CD4-positive, alpha-beta T cell treated with Interferon gamma for 1 hour (primary cell): ENCODE data around the gene TP53TG3B.
A peak's percentile ranks its signal among the peaks of the same experiment; 100 is the strongest.
"Not testable (repeated sequence)": the region's sequence is repeated elsewhere in the genome, so short reads cannot be mapped to it uniquely, and the experiment has no call there.

Source experiments
- DNase-seq: peaks from one replicate; pipeline ENCODE4 v3.0.0-alpha.2; 2020

Gene TP53TG3B, protein sequence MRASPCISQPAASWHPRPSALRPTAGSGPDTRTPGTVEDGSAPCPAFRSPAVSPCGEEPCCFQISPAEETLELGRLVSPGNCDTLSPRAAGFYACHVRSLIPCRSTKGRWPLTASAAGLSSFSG

DNA sequence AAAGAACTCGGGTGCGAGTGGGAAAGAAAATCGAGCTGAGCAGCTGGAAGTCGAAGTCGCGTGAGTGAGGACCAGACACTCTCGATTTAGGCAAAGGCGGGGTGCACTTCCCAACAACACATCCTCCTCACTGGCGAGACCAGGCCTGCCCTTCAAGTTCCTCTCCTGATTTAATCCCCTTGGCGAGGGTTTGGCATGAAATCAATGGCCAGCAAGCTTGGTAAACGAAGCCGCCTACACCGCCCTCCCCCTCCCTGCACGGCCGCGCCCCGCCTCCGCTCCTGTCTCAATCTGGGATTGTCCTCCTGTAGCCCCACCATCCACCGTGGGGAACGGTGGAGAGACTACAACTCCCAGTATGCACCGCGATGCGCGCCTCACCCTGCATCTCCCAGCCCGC, at the start of gene TP53TG3B:
Gene TP53TG3B, plus strand, starts transcription at position 301 of the 400 bp plus-strand sequence. Its CDS starts 68 bp downstream, at position 369.
- DNase-seq: not testable (repeated sequence)

DNA sequence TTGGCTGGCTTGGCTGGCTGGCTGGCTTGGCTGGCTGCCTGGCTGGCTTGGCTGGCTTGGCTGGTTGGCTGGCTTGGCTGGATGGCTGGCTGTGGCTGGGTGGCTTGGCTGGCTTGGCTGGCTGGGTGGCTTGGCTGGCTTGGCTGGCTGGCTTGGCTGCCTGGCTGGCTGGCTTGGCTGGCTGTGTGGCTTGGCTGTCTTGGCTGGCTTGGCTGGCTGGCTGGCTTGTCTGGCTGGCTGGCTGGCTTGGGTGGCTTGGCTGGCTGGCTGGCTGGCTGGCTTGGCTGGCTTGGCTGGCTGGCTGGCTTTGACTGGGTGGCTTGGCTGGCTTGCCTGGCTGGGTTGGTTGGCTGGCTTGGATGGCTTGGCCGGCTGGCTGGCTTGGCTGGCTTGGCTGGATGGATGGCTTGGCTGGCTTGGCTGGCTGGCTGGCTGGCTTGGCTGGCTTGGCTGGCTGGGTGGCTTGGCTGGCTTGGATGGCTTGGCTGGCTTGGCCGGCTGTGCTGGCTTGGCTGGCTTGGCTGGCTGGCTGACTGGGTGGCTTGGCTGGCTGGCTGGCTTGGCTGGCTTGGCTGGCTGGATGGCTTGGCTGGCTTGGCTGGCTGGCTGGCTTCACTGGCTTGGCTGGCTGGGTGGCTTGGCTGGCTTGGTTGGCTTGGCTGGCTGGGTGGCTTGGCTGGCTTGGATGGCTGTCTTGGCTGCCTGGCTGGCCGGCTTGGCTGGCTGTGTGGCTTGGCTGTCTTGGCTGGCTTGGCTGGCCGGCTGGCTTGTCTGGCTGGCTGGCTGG, 24.2 kb upstream of the TP53TG3B start:
- peak; percentile 40 for DNase-seq

DNA sequence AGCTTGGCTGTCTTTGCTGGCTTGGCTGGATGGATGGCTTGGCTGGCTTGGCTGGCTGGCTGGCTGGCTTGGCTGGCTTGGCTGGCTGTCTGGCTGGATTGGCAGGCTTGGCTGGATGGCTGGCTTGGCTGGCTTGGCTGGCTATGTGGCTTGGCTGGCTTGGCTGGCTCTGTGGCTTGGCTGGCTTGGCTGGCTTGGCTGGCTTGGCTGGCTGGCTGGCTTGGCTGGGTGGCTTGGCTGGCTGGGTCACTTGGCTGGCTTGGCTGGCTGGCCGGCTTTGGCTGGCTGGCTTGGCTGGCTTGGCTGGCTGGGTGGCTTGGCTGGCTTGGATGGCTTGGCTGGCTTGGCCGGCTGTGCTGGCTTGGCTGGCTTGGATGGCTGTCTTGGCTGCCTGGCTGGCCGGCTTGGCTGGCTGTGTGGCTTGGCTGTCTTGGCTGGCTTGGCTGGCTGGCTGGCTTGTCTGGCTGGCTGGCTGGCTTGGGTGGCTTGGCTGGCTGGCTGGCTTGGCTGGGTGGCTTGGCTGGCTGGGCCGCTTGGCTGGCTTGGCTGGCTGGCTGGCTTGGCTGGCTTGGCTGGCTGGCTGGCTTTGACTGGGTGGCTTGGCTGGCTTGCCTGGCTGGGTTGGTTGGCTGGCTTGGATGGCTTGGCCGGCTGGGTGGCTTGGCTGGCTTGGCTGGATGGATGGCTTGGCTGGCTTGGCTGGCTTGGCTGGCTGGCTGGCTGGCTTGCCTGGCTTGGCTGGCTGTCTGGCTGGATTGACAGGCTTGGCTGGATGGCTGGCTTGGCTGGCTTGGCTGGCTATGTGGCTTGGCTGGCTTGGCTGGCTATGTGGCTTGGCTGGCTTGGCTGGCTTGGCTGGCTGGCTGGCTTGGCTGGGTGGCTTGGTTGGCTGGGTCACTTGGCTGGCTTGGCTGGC, 22.8 kb upstream of the TP53TG3B start:
- peak; percentile 37 for DNase-seq

DNA sequence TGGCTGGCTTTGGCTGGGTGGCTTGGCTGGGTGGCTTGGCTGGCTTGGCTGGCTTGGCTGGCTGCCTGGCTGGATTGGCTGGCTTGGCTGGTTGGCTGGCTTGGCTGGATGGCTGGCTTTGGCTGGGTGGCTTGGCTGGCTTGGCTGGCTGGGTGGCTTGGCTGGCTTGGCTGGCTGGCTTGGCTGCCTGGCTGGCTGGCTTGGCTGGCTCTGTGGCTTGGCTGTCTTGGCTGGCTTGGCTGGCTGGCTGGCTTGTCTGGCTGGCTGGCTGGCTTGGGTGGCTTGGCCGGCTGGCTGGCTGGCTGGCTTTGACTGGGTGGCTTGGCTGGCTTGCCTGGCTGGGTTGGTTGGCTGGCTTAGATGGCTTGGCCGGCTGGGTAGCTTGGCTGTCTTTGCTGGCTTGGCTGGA, 22.1 kb upstream of the TP53TG3B start:
- DNase-seq: peak; percentile 10

DNA sequence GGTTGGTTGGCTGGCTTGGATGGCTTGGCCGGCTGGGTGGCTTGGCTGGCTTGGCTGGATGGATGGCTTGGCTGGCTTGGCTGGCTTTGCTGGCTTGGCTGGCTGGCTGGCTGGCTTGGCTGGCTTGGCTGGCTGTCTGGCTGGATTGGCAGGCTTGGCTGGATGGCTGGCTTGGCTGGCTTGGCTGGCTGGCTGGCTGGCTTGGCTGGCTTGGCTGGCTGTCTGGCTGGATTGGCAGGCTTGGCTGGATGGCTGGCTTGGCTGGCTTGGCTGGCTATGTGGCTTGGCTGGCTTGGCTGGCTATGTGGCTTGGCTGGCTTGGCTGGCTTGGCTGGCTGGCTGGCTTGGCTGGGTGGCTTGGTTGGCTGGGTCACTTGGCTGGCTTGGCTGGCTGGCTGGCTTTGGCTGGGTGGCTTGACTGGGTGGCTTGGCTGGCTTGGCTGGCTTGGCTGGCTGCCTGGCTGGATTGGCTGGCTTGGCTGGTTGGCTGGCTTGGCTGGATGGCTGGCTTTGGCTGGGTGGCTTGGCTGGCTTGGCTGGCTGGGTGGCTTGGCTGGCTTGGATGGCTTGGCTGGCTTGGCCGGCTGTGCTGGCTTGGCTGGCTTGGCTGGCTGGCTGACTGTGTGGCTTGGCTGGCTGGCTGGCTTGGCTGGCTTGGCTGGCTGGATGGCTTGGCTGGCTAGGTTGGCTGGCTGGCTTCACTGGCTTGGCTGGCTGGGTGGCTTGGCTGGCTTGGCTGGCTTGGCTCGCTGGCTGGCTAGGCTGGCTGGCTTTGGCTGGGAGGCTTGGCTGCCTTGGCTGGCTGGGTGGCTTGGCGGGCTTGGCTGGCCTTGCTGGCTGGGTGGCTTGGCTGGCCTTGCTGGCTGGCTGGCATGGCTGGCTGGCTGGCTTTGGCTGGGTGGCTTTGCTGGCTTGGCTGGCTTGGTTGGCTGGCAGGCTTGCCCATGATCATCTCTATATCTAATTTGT, 21.3 kb upstream of the TP53TG3B start:
- DNase-seq: peak; percentile 33
